Fibroblast of lung (primary cell): ENCODE measurements around the gene MAGI2. TPM values are rescaled to one million over a fixed set of nuclear protein-coding genes. Genes with fewer than 3 reads are reported as not detected.

ENCODE experiments used
- DNase-seq, 2 donors: peaks; one replicate each; pipeline versions ENCODE4 v3.0.0 to v3.0.0-alpha.2; 2010; ENCODE audit warnings: low read depth in 2 of 2
- H2AFZ ChIP-seq: 2 replicates; pipeline ENCODE4 v1.5.1; 2012; ENCODE audit warnings: low read length, control low read depth, inconsistent platforms
- H3K27ac ChIP-seq: 2 replicates; pipeline ENCODE4 v1.5.1; 2011; ENCODE audit warnings: low read length, control low read depth; ENCODE audit not compliant: insufficient read depth
- H3K27me3 ChIP-seq: 2 replicates; pipeline ENCODE4 v1.5.1; 2011; ENCODE audit warnings: mild to moderate bottlenecking, low read length; ENCODE audit not compliant: control insufficient read depth, insufficient read depth
- H3K36me3 ChIP-seq: 2 replicates; pipeline ENCODE4 v1.5.1; 2011; ENCODE audit warnings: low read length; ENCODE audit not compliant: control insufficient read depth, insufficient read depth
- H3K4me1 ChIP-seq: 2 replicates; pipeline ENCODE4 v1.5.1; 2011; ENCODE audit warnings: low read length; ENCODE audit not compliant: control insufficient read depth, insufficient read depth; ENCODE audit errors: extremely low read depth
- H3K4me2 ChIP-seq: 2 replicates; pipeline ENCODE4 v1.5.1; 2011; ENCODE audit warnings: low read length, control low read depth; ENCODE audit not compliant: insufficient read depth; ENCODE audit errors: extremely low read depth
- H3K4me3 ChIP-seq, 4 experiments: fragments of 200-600 bp in 1 of 4; sonication (generic) in 1 of 4; replicated peaks in 1 of 4; 2 replicates each; pipeline ENCODE4 v1.5.1; 2011 to 2016; ENCODE audit warnings: low read length in 4 of 4, low read depth in 3 of 4, mild to moderate bottlenecking in 3 of 4, control low read depth in 2 of 4, inconsistent platforms in 1 of 4, mixed read lengths in 1 of 4; ENCODE audit not compliant: insufficient read depth in 1 of 4; ENCODE audit errors: control extremely low read depth in 1 of 4
- H3K79me2 ChIP-seq: 2 replicates; pipeline ENCODE4 v1.5.1; 2012; ENCODE audit warnings: mild to moderate bottlenecking, low read length, inconsistent platforms; ENCODE audit not compliant: control insufficient read depth, insufficient read depth
- H3K9ac ChIP-seq: 2 replicates; pipeline ENCODE4 v1.5.1; 2011; ENCODE audit warnings: mild to moderate bottlenecking, low read length, control low read depth; ENCODE audit not compliant: insufficient read depth
- H3K9me3 ChIP-seq: 2 replicates; pipeline ENCODE4 v1.5.1; 2012; ENCODE audit warnings: low read depth, low read length; ENCODE audit not compliant: control insufficient read depth, insufficient read depth
- H4K20me1 ChIP-seq: 2 replicates; pipeline ENCODE4 v1.5.1; 2011; ENCODE audit warnings: low read length; ENCODE audit not compliant: control insufficient read depth, insufficient read depth; ENCODE audit errors: extremely low read depth
- EZH2 ChIP-seq: IDR thresholded peaks from 2 replicates; pipeline ENCODE4 v1.5.1; 2012; ENCODE audit warnings: low read length, control low read depth, mild to moderate bottlenecking; ENCODE audit errors: missing control alignments
- polyA plus RNA-seq, 2 donors: library from polyadenylated mRNA; depleted of rRNA in 1 of 2; stranded (reverse) in 1 of 2; unstranded in 1 of 2; fragments of >200 nt; gene quantifications; 2 replicates each; pipeline ENCODE4 v1.2.1, GENCODE V29; 2011 to 2012; ENCODE audit warnings: missing spikeins in 1 of 2
- total RNA-seq: library from RNA; depleted of rRNA; stranded (reverse); fragments of >200 nt; gene quantifications from 2 replicates; pipeline ENCODE4 v1.2.1, GENCODE V29; 2014
- TF ChIP-seq, protein P1 (sequence below), 2 donors: IDR thresholded peaks in 1 of 2; conservative IDR thresholded peaks in 1 of 2; 1 replicate in 1 of 2; 2 replicates in 1 of 2; pipeline ENCODE4 v1.5.1; 2011 to 2012; ENCODE audit warnings: low read length in 2 of 2, control low read depth in 1 of 2, inconsistent platforms in 1 of 2, low read depth in 1 of 2, mild to moderate bottlenecking in 1 of 2

MAGI2 gene
- total and polyA plus RNA-seq, 2 donors (not counting 1 experiment from before 2014, with no cell fraction given): 1.8 to 17.0 TPM

DNA sequence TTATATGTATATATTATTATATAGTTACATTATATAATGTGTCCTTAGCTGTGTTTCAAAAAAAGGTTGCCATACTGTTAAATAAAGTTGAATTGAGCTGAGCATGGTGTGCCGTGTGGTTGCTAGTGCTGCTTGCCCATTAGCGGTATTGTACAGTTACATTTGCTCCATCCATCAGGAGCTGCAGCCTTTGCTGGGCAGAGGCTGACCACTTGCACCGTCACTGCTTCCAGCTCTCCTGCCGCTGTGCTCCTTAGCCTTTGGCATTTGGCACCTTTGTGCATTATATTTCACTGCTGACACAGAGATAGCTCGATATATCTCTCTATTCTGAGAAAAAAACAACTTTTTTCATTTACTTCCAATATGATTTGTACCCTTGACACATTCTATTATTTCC, 1282.7 kb downstream of the MAGI2 start:
- Histone ChIP-seq H2AFZ (no peak overlapping the region), H3K4me3 (no peak overlapping the region), H3K9me3 (no peaks in the 10 kb centered on the region), H3K4me2 (no peak overlapping the region), H4K20me1 (no peaks in the 10 kb centered on the region), H3K9ac (no peak overlapping the region), H3K4me1 (no peaks in the 10 kb centered on the region), H3K27ac (no peak overlapping the region), H3K36me3 (no peaks in the 10 kb centered on the region), H3K79me2 (no peaks in the 10 kb centered on the region), H3K27me3 (no peaks in the 10 kb centered on the region)
- DNase-seq: no peak
- TF ChIP-seq, protein P1, sequence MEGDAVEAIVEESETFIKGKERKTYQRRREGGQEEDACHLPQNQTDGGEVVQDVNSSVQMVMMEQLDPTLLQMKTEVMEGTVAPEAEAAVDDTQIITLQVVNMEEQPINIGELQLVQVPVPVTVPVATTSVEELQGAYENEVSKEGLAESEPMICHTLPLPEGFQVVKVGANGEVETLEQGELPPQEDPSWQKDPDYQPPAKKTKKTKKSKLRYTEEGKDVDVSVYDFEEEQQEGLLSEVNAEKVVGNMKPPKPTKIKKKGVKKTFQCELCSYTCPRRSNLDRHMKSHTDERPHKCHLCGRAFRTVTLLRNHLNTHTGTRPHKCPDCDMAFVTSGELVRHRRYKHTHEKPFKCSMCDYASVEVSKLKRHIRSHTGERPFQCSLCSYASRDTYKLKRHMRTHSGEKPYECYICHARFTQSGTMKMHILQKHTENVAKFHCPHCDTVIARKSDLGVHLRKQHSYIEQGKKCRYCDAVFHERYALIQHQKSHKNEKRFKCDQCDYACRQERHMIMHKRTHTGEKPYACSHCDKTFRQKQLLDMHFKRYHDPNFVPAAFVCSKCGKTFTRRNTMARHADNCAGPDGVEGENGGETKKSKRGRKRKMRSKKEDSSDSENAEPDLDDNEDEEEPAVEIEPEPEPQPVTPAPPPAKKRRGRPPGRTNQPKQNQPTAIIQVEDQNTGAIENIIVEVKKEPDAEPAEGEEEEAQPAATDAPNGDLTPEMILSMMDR (conservative IDR thresholded peaks at IDR 0.05 in 1 of 2, IDR thresholded peaks at IDR 0.05 in 1 of 2; ENCODE audit: low read depth in 1 of 2, low read length in 2 of 2): no peak
- TF ChIP-seq EZH2: no peak

DNA sequence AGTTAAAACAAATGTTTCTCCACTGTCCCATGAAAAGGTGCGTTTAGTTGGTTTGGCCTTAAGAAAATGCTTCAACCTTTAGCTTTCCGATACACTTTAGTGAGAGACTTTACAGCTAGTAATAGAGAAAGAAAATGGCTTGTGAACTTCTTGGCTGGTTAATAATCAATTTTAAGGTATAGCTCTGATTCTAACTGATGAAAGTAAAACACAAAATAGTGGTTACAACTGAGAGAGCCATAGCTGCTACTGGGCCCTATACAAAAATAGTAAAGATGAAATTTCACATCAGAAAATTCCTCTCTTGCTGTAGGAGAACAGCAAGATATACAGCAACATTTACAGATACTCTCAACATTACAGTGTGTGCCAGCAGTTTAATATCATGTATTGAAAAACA, 1283.5 kb downstream of the MAGI2 start:
- Histone ChIP-seq H3K4me1 (no peaks in the 10 kb centered on the region), H3K27me3 (no peaks in the 10 kb centered on the region), H3K27ac (no peak overlapping the region), H2AFZ (no peak overlapping the region), H3K36me3 (no peaks in the 10 kb centered on the region), H3K4me2 (no peak overlapping the region), H3K9me3 (no peaks in the 10 kb centered on the region), H4K20me1 (no peaks in the 10 kb centered on the region), H3K4me3 (no peak overlapping the region), H3K79me2 (no peaks in the 10 kb centered on the region), H3K9ac (no peak overlapping the region)
- no peak for TF ChIP-seq EZH2
- TF ChIP-seq, protein P1 (conservative IDR thresholded peaks at IDR 0.05 in 1 of 2, IDR thresholded peaks at IDR 0.05 in 1 of 2; ENCODE audit: low read depth in 1 of 2, low read length in 2 of 2): no peak
- no peak for DNase-seq

DNA sequence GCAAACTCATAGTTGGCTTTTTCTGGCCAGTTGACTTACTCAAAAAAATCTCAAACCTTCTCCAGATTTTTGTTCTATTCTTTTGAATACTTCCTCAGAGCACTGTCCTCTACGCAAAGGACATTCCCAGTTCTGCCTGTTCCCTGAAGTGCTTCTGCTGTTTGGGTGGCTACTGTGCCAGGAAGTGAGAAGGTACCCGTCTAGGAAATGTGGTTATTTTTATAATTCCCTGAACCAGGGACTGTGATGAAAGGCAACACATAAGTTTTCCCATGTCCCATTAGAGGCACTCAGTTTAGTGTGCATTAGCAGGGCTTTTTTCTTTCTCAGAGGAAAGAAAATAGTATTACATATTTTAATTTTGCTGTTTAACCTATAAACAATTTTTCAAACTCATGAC, 1284.6 kb downstream of the MAGI2 start:
- Histone ChIP-seq H3K4me3 (no peak overlapping the region), H3K79me2 (no peaks in the 10 kb centered on the region), H4K20me1 (no peaks in the 10 kb centered on the region), H3K4me2 (no peak overlapping the region), H2AFZ (no peak overlapping the region), H3K4me1 (no peaks in the 10 kb centered on the region), H3K9ac (no peak overlapping the region), H3K9me3 (no peaks in the 10 kb centered on the region), H3K27ac (no peak overlapping the region), H3K27me3 (no peaks in the 10 kb centered on the region), H3K36me3 (no peaks in the 10 kb centered on the region)
- TF ChIP-seq EZH2: no peak
- TF ChIP-seq, protein P1 (conservative IDR thresholded peaks at IDR 0.05 in 1 of 2, IDR thresholded peaks at IDR 0.05 in 1 of 2; ENCODE audit: low read depth in 1 of 2, low read length in 2 of 2): no peak
- no peak for DNase-seq
